ENCODE measurements around the gene ODAD3.

The ODAD3 gene

GRCh38 chr19:11420429-11421370 lies 14.2 kb downstream of the ODAD3 start:
- Histone ChIP-seq H3K4me3 (peak overlapping the region; percentile 76), H3K27ac (peak overlapping the region; percentile 69 to 89)

GRCh38 chr19:11418549-11419506 lies 16.1 kb downstream of the ODAD3 start, which contains the start of gene RGL3:
Gene RGL3, minus strand, starts transcription at chr19:11419314. Its CDS starts 36 bp downstream, at chr19:11419278.
- TF ChIP-seq CTCF (IDR thresholded peaks at IDR 0.05) = no peak
- Histone ChIP-seq H3K27ac (peak within 1 kb of the TSS; percentile 69 to 89), H3K4me3 (peak within 1 kb of the TSS; percentile 76)
- DNase-seq (ENCODE audit: low spot score) = no peak

More at GRCh38 chr19:11420429-11421370, 14.2 kb downstream of the ODAD3 start:
- DNase-seq (ENCODE audit: low spot score) = no peak
- TF ChIP-seq CTCF (IDR thresholded peaks at IDR 0.05) = no peak

DNA sequence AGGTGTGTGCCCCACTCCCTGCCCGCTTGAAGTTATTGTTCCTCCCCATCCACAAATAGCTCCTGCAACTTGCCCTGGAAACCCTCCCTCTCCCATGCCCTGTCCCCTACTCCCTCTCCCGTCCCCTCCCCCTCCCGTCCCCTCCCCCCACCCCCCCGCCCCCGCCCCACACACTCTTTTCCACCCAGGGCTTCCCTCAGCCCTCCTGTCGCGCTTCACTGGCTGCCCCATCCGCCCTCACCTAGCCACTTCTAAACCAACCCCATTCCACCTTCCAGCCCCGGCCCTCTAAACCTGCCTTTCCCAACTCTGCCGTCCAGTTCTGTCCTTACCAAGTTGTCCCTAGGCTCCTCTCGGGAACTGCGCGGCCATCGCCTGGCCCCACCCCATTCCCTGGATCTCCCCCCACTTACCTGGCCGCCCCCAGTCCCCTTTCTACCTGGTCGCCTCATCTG lies 16.8 kb downstream of the ODAD3 start:
- no peak for TF ChIP-seq CTCF (IDR thresholded peaks at IDR 0.05)
- peak overlapping the region; percentile 75 for H3K4me3 ChIP-seq
- H3K27ac ChIP-seq = peak overlapping the region; percentile 40 to 80
- DNase-seq (ENCODE audit: low spot score) = no peak

DNA sequence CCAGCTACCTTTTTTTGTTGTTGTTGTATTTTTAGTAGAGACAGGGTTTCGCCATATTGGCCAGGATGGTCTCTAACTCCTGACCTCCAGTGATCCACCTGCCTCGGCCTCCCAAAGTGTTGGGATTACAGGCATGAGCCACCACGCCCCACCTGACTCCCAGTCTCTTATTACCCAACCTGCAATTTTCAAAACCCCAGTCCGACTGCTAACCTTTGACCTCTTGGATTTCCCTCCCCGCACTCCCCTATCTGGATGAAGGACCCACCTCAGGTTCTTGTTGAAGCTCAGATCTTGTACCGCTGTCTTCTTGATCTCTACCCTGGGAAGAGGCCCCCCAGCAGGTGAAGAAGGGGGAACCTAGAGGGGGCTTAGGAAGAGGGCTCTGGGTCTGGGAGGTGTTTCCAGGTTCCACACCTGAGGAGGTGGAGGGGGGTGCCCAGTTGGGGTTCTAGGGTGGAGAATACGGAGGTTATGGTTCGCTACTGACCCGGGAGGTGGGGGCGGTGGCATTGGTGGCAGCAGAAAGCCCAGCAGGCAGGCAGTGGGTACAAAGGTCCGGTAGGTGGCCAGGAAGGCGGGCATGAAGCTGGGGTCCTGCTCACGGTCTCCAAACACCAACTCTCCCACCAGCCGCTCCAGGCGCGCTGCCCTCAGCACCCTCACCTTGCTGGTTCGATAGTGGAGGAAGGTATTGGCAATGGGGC lies 18.4 kb downstream of the ODAD3 start:
- Histone ChIP-seq H3K27ac (no peak overlapping the region), H3K4me3 (no peak overlapping the region)
- no peak for TF ChIP-seq CTCF (IDR thresholded peaks at IDR 0.05)

DNA sequence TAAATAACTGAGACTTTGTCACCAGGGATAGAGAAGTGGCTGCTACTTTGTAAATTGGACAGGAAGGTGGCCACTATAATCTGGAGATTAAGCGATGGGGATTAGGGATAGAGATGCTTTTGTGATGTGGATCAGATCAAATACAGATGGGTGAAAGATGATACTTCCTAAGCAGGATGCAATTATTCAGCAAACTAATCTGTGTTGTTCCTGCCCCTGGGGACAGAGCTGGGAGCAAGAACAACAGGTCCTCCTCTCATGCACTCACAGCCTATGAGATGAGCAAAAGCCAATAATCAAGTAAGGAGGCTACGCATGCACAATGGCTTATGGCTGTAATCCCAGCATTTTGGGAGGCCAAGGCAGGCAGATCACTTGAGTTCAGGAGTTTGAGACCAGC lies 20.4 kb downstream of the ODAD3 start:
- no peak overlapping the region for H3K27ac ChIP-seq
- no peak overlapping the region for H3K4me3 ChIP-seq
- TF ChIP-seq CTCF (IDR thresholded peaks at IDR 0.05) = no peak
- DNase-seq (ENCODE audit: low spot score) = no peak

More for the DNA sequence above, 18.4 kb downstream of the ODAD3 start:
- DNase-seq (ENCODE audit: low spot score) = no peak

GRCh38 chr19:11410682-11411081 lies 24.2 kb downstream of the ODAD3 start:
- H3K27ac ChIP-seq = no peak overlapping the region
- no peak overlapping the region for H3K4me3 ChIP-seq
- TF ChIP-seq CTCF (IDR thresholded peaks at IDR 0.05) = no peak
- DNase-seq (ENCODE audit: low spot score) = no peak

Measured in coronary artery (tissue), 2 donors.